Heart right ventricle (tissue), 16 donors: ENCODE data around the gene CTDP1. TPM values are rescaled to one million over a fixed set of nuclear protein-coding genes. Genes with fewer than 3 reads are reported as not detected.

ENCODE experiments used
- ATAC-seq, 8 donors: fragments of 200-7000 bp; cut with Tn5 transposase; one replicate each; pipeline ENCODE4 v1.9.1; 2020; ENCODE audit warnings: mild to moderate bottlenecking in 8 of 8, moderate library complexity in 8 of 8, moderate number of reproducible peaks in 1 of 8
- DNase-seq, 2 donors: peaks; one replicate each; pipeline ENCODE4 v3.0.0-alpha.2; 2020
- H3K27ac ChIP-seq, 10 donors: fragments of 200-600 bp; sonication (generic) in 2 of 10; one replicate each; pipeline versions ENCODE4 v1.5.0 to v1.8.0; 2020 to 2022; ENCODE audit warnings: mild to moderate bottlenecking in 3 of 10
- H3K27me3 ChIP-seq, 7 donors: fragments of 200-600 bp; one replicate each; pipeline ENCODE4 v1.8.0; 2021 to 2022; ENCODE audit warnings: mild to moderate bottlenecking in 2 of 7
- H3K36me3 ChIP-seq, 9 donors: fragments of 200-600 bp; sonication (generic) in 1 of 9; one replicate each; pipeline versions ENCODE4 v1.5.0 to v1.8.0; 2020 to 2022; ENCODE audit warnings: mild to moderate bottlenecking in 2 of 9
- H3K4me1 ChIP-seq, 9 donors: fragments of 200-600 bp; sonication (generic) in 1 of 9; one replicate each; pipeline versions ENCODE4 v1.5.0 to v1.8.0; 2020 to 2022; ENCODE audit warnings: mild to moderate bottlenecking in 4 of 9
- H3K4me3 ChIP-seq, 10 donors: fragments of 200-600 bp; sonication (generic) in 2 of 10; one replicate each; pipeline versions ENCODE4 v1.5.0 to v1.8.0; 2020 to 2022; ENCODE audit warnings: mild to moderate bottlenecking in 7 of 10, moderate library complexity in 2 of 10
- H3K9me3 ChIP-seq, 11 donors: fragments of 200-600 bp in 10 of 11; sonication (generic) in 2 of 11; one replicate each; pipeline versions ENCODE4 v1.5.0 to v1.8.0; 2013 to 2022; ENCODE audit warnings: mild to moderate bottlenecking in 2 of 11, control low read depth in 1 of 11, moderate library complexity in 1 of 11
- WGBS, 2 donors: extraction: QIAGEN DNeasy Blood & Tissue Kit; methylation state at CpG; one replicate each; pipeline ENCODE4 v1.1.7; 2013; ENCODE audit warnings: inconsistent platforms in 1 of 2; 5-methylcytosine and 5-hydroxymethylcytosine counted together
- intact Hi-C, 10 donors: fragments of 100-400 bp; cut with DNase I; formaldehyde crosslinking; loops; one replicate each; pipeline versions ENCODE4 v1.11.1 to v1.14.2; 2022
- polyA plus RNA-seq, 2 donors: library from polyadenylated mRNA; stranded (reverse); fragments of 200-250 nt; gene quantifications; one replicate each; pipeline ENCODE4 v1.2.3, GENCODE V29; 2013
- total RNA-seq, 10 donors: library from RNA; stranded (reverse); fragmentation: NEBNext Ultra II Directional in 3 of 10; extraction: Animal tissue kit (Norgen Biotek cat#: 25700) in 3 of 10; gene quantifications; one replicate each; pipeline versions ENCODE4 v1.2.1 to v1.2.4, GENCODE V29; 2021 to 2023
- TF ChIP-seq, protein P1 (sequence below), 9 donors: fragments of 200-600 bp; sonication (generic) in 2 of 9; IDR thresholded peaks; one replicate each; pipeline versions ENCODE4 v1.5.0 to v1.8.0; 2021 to 2022; ENCODE audit warnings: antibody characterized with exemption in 9 of 9, mild to moderate bottlenecking in 5 of 9, moderate library complexity in 1 of 9
- donor health status: Arrhythmogenic right ventricular cardiomyopathy.
- donor health status: ischemic (EF 13 %, LVEDD 7.1; RV severe dilation, severe dysfunction).
- donor health status: healthy with polysubstance abuse.
- donor health status: DM: no; HTN: yes; CAD: no.
- donor health status: DM: no; HTN: no; CAD: no.
- donor health status: ischemic (EF 25% LVEDD 6.9; RV normal size, moderate dysfunction).
- donor health status: ischemic (EF 25% LVEDD 5.7; RV mildly dilated, moderate dysfunction).
- donor health status: healthy.
- donor health status: DM: yes; HTN: yes; CAD: no.
- donor health status: Ischemic cardiomyopathy.
- donor health status: ischemic (EF 35%, LVEDD 5.7; RV mildly dilated, moderate dysfunction).
- donor health status: nonischemic (EF 11% LVEDD 7.7; RV severe dilation, severe dysfunction).
- donor health status: DM: yes; HTN: yes; CAD: no.
- donor health status: PGD.
- donor health status: ischemic (EF 29% LVEDD 5.4; RV normal size, mild dysfunction).
- donor health status: nonischemic (EF 23%, LVEDD 6.1; RV moderate dilation, normal function).

CTDP1 gene
- total and polyA plus RNA-seq, 12 donors: 6.8 to 12.5 (median 9.3) TPM

DNA sequence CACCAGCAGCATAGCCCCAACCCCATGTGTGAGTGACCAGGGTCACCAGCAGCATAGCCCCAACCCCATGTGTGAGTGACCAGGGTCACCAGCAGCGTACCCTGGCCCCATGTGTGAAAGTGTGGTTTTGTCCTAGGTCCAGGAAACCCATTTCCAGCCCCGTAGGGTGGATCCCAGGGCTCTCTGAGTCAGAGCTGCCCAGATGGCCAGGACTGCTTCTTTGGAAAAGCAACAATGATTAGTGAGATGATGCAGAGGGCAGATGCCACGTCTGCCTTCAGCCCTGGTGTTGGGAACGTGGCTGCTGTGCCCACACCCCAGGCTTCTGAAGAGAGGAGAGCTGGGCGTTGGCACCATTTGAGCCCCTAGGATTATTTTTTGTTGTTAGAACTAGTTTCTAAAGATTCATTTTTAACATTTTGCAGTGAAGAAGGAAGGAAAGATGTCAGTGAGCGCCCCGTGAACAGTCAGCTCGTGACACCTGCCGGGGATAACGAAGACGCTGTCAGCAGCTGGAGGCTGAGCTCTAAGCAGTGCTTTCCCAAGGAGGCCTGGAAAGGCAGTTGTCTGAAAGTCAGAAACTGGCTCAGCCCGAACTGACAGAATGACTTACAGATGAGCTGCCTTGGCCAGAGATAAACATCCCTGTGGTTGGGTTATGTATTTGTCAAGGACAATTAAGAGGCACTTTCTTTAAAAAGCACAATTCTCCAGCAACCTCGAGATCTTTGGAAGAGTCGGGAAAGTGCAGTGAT is 86.1 kb downstream of the CTDP1 start:
- TF ChIP-seq, protein P1, sequence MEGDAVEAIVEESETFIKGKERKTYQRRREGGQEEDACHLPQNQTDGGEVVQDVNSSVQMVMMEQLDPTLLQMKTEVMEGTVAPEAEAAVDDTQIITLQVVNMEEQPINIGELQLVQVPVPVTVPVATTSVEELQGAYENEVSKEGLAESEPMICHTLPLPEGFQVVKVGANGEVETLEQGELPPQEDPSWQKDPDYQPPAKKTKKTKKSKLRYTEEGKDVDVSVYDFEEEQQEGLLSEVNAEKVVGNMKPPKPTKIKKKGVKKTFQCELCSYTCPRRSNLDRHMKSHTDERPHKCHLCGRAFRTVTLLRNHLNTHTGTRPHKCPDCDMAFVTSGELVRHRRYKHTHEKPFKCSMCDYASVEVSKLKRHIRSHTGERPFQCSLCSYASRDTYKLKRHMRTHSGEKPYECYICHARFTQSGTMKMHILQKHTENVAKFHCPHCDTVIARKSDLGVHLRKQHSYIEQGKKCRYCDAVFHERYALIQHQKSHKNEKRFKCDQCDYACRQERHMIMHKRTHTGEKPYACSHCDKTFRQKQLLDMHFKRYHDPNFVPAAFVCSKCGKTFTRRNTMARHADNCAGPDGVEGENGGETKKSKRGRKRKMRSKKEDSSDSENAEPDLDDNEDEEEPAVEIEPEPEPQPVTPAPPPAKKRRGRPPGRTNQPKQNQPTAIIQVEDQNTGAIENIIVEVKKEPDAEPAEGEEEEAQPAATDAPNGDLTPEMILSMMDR (IDR thresholded peaks at IDR 0.05): no peak

DNA sequence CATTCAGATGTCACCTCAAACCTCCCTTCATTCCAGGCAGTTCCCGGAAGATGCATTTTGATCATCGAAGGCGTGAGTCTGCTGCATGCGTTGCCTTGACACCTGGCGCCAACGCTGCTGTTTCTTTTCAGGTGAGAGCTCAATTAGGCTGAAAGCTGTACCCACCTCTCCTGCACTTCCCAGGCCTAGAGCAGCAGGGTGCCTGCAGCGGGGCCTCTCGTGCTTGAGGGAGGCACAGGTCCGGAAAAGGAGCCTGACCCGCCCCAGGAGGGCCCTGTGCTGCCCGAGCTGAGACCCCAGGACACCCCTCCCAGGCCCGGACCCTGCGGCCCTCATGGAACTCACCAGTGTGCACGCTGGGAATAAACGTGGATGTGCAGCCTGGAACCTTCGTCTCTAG is 86.7 kb downstream of the CTDP1 start:
- Histone ChIP-seq H3K27me3 (peaks cover 0 to 11% (median 0%) of the 10 kb centered on the region in 7 donors), H3K4me3 (no peak overlapping the region), H3K4me1 (no peaks in the 10 kb centered on the region), H3K36me3 (no peaks in the 10 kb centered on the region), H3K9me3 (peaks cover 0 to 43% (median 9%) of the 10 kb centered on the region in 11 donors), H3K27ac (no peak overlapping the region)
- TF ChIP-seq, protein P1 (IDR thresholded peaks at IDR 0.05): no peak
- intact Hi-C loops: no loop called here
- DNase-seq (no peak), ATAC-seq (no peak)
- 61 to 66% methylated on average over 16 of the region's 16 CpGs for WGBS, 2 donors

More for the DNA sequence above, 86.1 kb downstream of the CTDP1 start:
- H3K4me3 ChIP-seq: no peak overlapping the region
- ATAC-seq: no peak
- peaks cover 0 to 48% (median 9%) of the 10 kb centered on the region in 11 donors for H3K9me3 ChIP-seq
- no peak overlapping the region for H3K27ac ChIP-seq
- no peaks in the 10 kb centered on the region for H3K36me3 ChIP-seq
- 61 to 66% methylated on average over 14 of the region's 14 CpGs for WGBS, 2 donors
- peaks cover 0 to 11% (median 0%) of the 10 kb centered on the region in 7 donors for H3K27me3 ChIP-seq
- intact Hi-C loops: no loop called here
- DNase-seq: no peak
- no peaks in the 10 kb centered on the region for H3K4me1 ChIP-seq

DNA sequence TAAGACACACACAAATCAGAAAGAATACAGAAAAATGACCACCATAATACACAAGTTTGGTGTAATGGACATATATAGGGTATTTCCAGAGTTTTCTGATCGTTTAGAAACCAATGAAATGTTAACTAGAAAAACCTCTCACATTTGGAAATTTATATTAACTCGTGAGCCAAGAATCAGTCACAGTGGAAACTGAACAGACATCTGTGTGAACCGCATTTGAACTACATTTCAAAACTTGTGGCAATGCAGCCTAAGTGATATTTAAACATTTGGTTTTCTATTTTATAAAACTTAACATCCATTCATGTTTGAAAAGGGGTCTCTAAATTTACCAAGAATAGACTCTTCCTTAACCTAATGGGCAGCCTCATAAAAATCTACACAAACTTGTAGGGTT is 89.1 kb downstream of the CTDP1 start:
- DNase-seq (no peak), ATAC-seq (no peak)
- Histone ChIP-seq H3K36me3 (no peaks in the 10 kb centered on the region), H3K27me3 (peaks cover 0 to 31% (median 8%) of the 10 kb centered on the region in 7 donors), H3K27ac (no peak overlapping the region), H3K4me1 (no peaks in the 10 kb centered on the region), H3K9me3 (peaks cover 0 to 36% (median 9%) of the 10 kb centered on the region in 11 donors), H3K4me3 (no peak overlapping the region)
- WGBS, 2 donors: 54 to 61% methylated on average over 3 of the region's 3 CpGs
- intact Hi-C loops: no loop called here
- TF ChIP-seq, protein P1 (IDR thresholded peaks at IDR 0.05): no peak

DNA sequence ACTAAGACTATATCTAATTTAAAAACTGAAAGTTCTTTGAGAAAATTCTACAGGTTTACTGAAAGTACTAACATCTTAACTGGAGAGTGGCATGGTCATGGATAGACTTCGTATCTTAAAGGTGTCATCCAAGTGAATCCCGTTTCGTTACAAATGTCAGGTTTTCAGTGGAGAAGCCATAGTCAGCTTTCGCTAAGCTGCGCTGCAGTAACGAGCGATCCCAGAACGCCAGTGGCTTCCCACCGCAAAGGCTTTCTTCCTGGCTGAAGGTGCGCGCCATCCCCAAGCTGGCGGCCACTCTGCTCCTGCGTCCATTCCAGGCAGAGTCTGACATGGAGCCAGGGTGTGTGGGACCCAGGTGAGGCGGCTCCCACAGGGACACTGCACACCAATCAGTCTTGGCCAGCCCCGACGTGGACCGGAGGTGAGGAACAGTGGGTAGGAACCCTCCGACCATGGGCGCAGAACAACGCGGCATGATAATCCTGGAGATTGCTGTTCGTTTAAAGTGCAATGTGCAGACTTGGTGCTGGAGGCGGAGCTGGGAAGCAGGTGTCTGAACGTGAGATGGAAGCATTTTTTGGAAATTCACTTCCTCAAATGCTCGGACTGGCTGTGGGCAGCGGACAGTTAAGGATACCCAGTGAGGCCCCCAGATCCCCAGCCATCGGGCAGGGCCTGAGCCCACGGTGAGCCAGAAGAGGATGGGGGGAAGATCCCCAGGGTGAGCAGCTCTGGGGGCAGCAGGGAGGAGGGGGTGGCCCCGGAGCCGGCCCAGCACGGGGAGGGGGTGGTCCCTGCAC is 90.3 kb downstream of the CTDP1 start:
- ATAC-seq: no peak
- 87 to 89% methylated on average over 31 of the region's 31 CpGs for WGBS, 2 donors
- H3K27ac ChIP-seq: no peak overlapping the region
- no peaks in the 10 kb centered on the region for H3K36me3 ChIP-seq
- peaks cover 0 to 41% (median 8%) of the 10 kb centered on the region in 7 donors for H3K27me3 ChIP-seq
- intact Hi-C loops: loop anchor here in 1 of 10 donors (10.0 kb wide), 1 partner anchor 65 kb away; no protein-coding TSS in a partner anchor
- no peak for DNase-seq
- no peak overlapping the region for H3K4me3 ChIP-seq
- H3K4me1 ChIP-seq: no peaks in the 10 kb centered on the region
- H3K9me3 ChIP-seq: peaks cover 0 to 36% (median 9%) of the 10 kb centered on the region in 11 donors
- TF ChIP-seq, protein P1 (IDR thresholded peaks at IDR 0.05): no peak
